Endodermal cell (in vitro differentiated cells): ENCODE data around the gene HMGXB4. TPM values are rescaled to one million over a fixed set of nuclear protein-coding genes. Genes with fewer than 3 reads are reported as not detected.
A peak's percentile ranks its signal among the peaks of the same experiment; 100 is the strongest.
"Not testable (repeated sequence)": the region's sequence is repeated elsewhere in the genome, so short reads cannot be mapped to it uniquely, and the experiment has no call there.

Experiments
- DNase-seq: peaks from one replicate; pipeline ENCODE4 v3.0.0-alpha.2; 2017
- H3K27ac ChIP-seq: 2 replicates; pipeline ENCODE4 v1.5.1; 2013; ENCODE audit warnings: mild to moderate bottlenecking, low read depth, low read length, moderate library complexity
- H3K27me3 ChIP-seq: 2 replicates; pipeline ENCODE4 v1.6.1; 2013; ENCODE audit warnings: mild to moderate bottlenecking, low read length, moderate library complexity; ENCODE audit not compliant: insufficient read depth, control insufficient read depth, poor library complexity, severe bottlenecking
- H3K36me3 ChIP-seq: 2 replicates; pipeline ENCODE4 v1.7.0; 2013; ENCODE audit warnings: mild to moderate bottlenecking, low read length, moderate library complexity; ENCODE audit not compliant: control insufficient read depth, insufficient read depth
- H3K4me1 ChIP-seq: one replicate; pipeline ENCODE4 v1.7.0; 2013; ENCODE audit warnings: low read length; ENCODE audit not compliant: control insufficient read depth, insufficient read depth
- H3K4me3 ChIP-seq: 2 replicates; pipeline ENCODE4 v1.5.1; 2013; ENCODE audit warnings: mild to moderate bottlenecking, low read length, moderate library complexity
- H3K9ac ChIP-seq: 2 replicates; pipeline ENCODE4 v1.6.1; 2013; ENCODE audit warnings: mild to moderate bottlenecking, low read length, moderate library complexity; ENCODE audit not compliant: poor library complexity, severe bottlenecking; ENCODE audit errors: extremely low read depth
- H3K9me3 ChIP-seq: 2 replicates; pipeline ENCODE4 v1.6.1; 2013; ENCODE audit warnings: mild to moderate bottlenecking, low read length, moderate library complexity; ENCODE audit not compliant: control insufficient read depth
- H3K27ac Mint-ChIP-seq: 2 replicates; pipeline ENCODE4 v1.8.0; 2020; ENCODE audit warnings: mixed read lengths
- H3K27me3 Mint-ChIP-seq: 2 replicates; pipeline ENCODE4 v1.8.0; 2021; ENCODE audit warnings: mild to moderate bottlenecking, mixed read lengths; ENCODE audit not compliant: insufficient read depth
- H3K36me3 Mint-ChIP-seq: 2 replicates; pipeline ENCODE4 v1.8.0; 2020; ENCODE audit warnings: low read depth, mixed read lengths
- H3K4me1 Mint-ChIP-seq: 2 replicates; pipeline ENCODE4 v1.8.0; 2020; ENCODE audit warnings: mixed read lengths
- H3K4me3 Mint-ChIP-seq: 2 replicates; pipeline ENCODE4 v1.8.0; 2020; ENCODE audit warnings: mild to moderate bottlenecking, moderate library complexity, mixed read lengths
- H3K9me3 Mint-ChIP-seq: 2 replicates; pipeline ENCODE4 v1.8.0; 2020; ENCODE audit warnings: mild to moderate bottlenecking, mixed read lengths
- CTCF ChIP-seq: fragments of 200-600 bp; sonication (generic); conservative IDR thresholded peaks from 2 replicates; pipeline ENCODE4 v1.5.0; 2021; ENCODE audit warnings: antibody characterized with exemption, mild to moderate bottlenecking
- WGBS, 2 experiments: methylation state at CpG; one replicate each; pipeline versions ENCODE4 v1.1.5 to v1.1.7; 2013; ENCODE audit warnings: missing lambda C conversion rate in 2 of 2, mixed read lengths in 1 of 2; ENCODE audit not compliant: insufficient coverage in 1 of 2, insufficient read length in 1 of 2; 5-methylcytosine and 5-hydroxymethylcytosine counted together
- total RNA-seq, 2 donors: library from RNA; stranded (reverse); fragmentation: NEBNext Ultra II Directional in 1 of 2; extraction: Animal tissue kit (Norgen Biotek cat#: 25700) in 1 of 2; gene quantifications; 2 replicates in 1 of 2; 3 replicates in 1 of 2; pipeline ENCODE4 v1.2.1, GENCODE V29; 2021

HMGXB4 gene
- total RNA-seq, 2 donors from 2014 or later = 36.2 to 58.9 TPM

GRCh38 chr22:35230839-35231584, 26.3 kb upstream of the HMGXB4 start:
- DNase-seq = peak; percentile 60
- WGBS, 2 experiments = 76 to 80% methylated on average over 8 to 16 of the region's 16 CpGs
- H3K4me3 ChIP-seq = no peak overlapping the region
- no peaks in the 10 kb centered on the region for H3K36me3 Mint-ChIP-seq
- no peak overlapping the region for H3K27ac ChIP-seq
- no peak for TF ChIP-seq CTCF
- H3K4me1 ChIP-seq = no peaks in the 10 kb centered on the region
- H3K36me3 ChIP-seq = no peaks in the 10 kb centered on the region
- no peaks in the 10 kb centered on the region for H3K9me3 ChIP-seq
- no peak overlapping the region for H3K4me3 Mint-ChIP-seq
- H3K9me3 Mint-ChIP-seq = peaks cover 9% of the 10 kb centered on the region
- H3K4me1 Mint-ChIP-seq = peaks cover 26% of the 10 kb centered on the region
- H3K27ac Mint-ChIP-seq = no peak overlapping the region
- peaks cover 8% of the 10 kb centered on the region for H3K27me3 Mint-ChIP-seq
- no peak overlapping the region for H3K9ac ChIP-seq
- H3K27me3 ChIP-seq = peaks cover 16% of the 10 kb centered on the region

- H3K27me3 Mint-ChIP-seq = peaks cover 13% of the 10 kb centered on the region
- Histone ChIP-seq H3K9me3 (no peaks in the 10 kb centered on the region), H3K27ac (no peak overlapping the region), H3K4me1 (no peaks in the 10 kb centered on the region), H3K36me3 (no peaks in the 10 kb centered on the region), H3K4me3 (no peak overlapping the region), H3K9ac (no peak overlapping the region), H3K27me3 (peaks cover 16% of the 10 kb centered on the region)
- peak; percentile 99 for TF ChIP-seq CTCF
- peaks cover 14% of the 10 kb centered on the region for H3K9me3 Mint-ChIP-seq
- no peak overlapping the region for H3K4me3 Mint-ChIP-seq
- H3K27ac Mint-ChIP-seq = no peak overlapping the region
- H3K36me3 Mint-ChIP-seq = no peaks in the 10 kb centered on the region
- DNase-seq = peak; percentile 93
- 20 to 23% methylated on average over 5 to 7 of the region's 7 CpGs for WGBS, 2 experiments
- peaks cover 26% of the 10 kb centered on the region for H3K4me1 Mint-ChIP-seq
These were observed 25.7 kb upstream of the HMGXB4 start for GRCh38 chr22:35231585-35232084.

GRCh38 chr22:35238749-35239148, 18.5 kb upstream of the HMGXB4 start:
- 89% methylated on average over 1 of the region's 1 CpG; no CpG with 5 or more reads in 1 of the 2 experiments for WGBS, 2 experiments
- H3K9me3 Mint-ChIP-seq = peaks cover 66% of the 10 kb centered on the region
- H3K4me1 Mint-ChIP-seq, H3K9ac ChIP-seq, H3K36me3 ChIP-seq, H3K27me3 ChIP-seq, DNase-seq, H3K4me3 ChIP-seq, H3K4me1 ChIP-seq, H3K27ac ChIP-seq, H3K27ac Mint-ChIP-seq, H3K36me3 Mint-ChIP-seq, H3K4me3 Mint-ChIP-seq: not testable (repeated sequence)
- H3K27me3 Mint-ChIP-seq = peaks cover 11% of the 10 kb centered on the region
- H3K9me3 ChIP-seq = peaks cover 46% of the 10 kb centered on the region

GRCh38 chr22:35244507-35244906, 12.8 kb upstream of the HMGXB4 start:
- not testable (repeated sequence) for H3K36me3 ChIP-seq, H3K4me1 Mint-ChIP-seq, H3K27me3 Mint-ChIP-seq, H3K4me3 Mint-ChIP-seq, DNase-seq, H3K9ac ChIP-seq, H3K36me3 Mint-ChIP-seq, H3K4me1 ChIP-seq, H3K4me3 ChIP-seq, H3K27ac Mint-ChIP-seq, H3K27me3 ChIP-seq, H3K27ac ChIP-seq
- peaks cover 28% of the 10 kb centered on the region for H3K9me3 Mint-ChIP-seq
- peaks cover 21% of the 10 kb centered on the region for H3K9me3 ChIP-seq
- WGBS, 2 experiments = 94 to 96% methylated on average over 3 to 4 of the region's 4 CpGs
